ENCODE measurements around the gene MT2A. TPM values are rescaled to one million over a fixed set of nuclear protein-coding genes. Genes with fewer than 3 reads are reported as not detected.

Gene MT2A
- total RNA-seq, 3 donors from 2014 or later (not counting 1 experiment from before 2014, with no cell fraction given) = 33.0 to 81.5 (median 70.6) TPM

DNA sequence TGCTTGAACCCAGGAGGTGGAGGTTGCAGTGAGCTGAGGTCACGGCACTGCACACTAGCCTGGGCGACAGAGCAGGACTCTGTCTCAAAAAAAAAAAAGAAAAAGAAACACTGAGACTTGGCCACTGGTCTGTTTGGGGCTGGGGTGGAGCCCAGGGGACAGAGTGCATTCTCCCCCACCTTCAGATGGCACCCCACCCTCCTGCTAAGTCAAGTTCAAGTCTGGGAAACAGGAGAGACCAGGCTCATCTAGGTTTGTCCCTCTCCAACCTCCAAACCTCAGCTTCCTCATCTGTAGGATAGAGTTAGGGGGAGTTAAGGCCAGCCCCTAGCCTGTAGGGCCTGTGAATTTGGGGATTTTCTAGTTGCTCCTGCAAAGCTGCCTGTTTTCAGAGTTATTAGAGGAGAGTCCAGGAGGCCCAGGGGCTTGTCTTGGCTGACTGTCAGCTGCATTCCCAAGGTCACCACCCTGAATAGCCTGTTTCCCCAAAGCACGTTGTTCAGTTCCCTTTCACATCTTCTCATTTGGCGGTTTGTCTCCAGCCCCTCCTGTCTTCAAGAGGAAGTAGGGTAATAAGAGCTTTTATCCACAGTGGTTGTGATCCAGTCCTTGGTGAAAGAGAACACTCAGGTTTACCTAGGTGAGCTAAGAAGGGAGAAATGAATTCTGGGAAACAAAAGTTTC lies 16.9 kb upstream of the MT2A start:
- peaks cover 0 to 14% of the 10 kb centered on the region in 2 donors for H3K4me1 Mint-ChIP-seq
- H3K36me3 Mint-ChIP-seq = no peaks in the 10 kb centered on the region
- H3K4me1 ChIP-seq (ENCODE audit: control insufficient read depth, insufficient read depth, low read length) = peaks cover 7% of the 10 kb centered on the region
- H3K27ac Mint-ChIP-seq = no peak overlapping the region
- H3K9me3 ChIP-seq (ENCODE audit: control insufficient read depth, insufficient read depth, low read length) = no peaks in the 10 kb centered on the region
- intact Hi-C loops (cut with micrococcal nuclease) = no loop called here
- H3K27me3 Mint-ChIP-seq (ENCODE audit: low read depth in 2 of 2) = peaks cover 32 to 34% of the 10 kb centered on the region in 2 donors
- no peaks in the 10 kb centered on the region for H3K9me3 Mint-ChIP-seq
- H3K27me3 ChIP-seq (ENCODE audit: control insufficient read depth, insufficient read depth, low read length) = peaks cover 12% of the 10 kb centered on the region
- ATAC-seq (no peak), DNase-seq (no peak)
- 70% methylated on average over 3 of the region's 4 CpGs for WGBS (ENCODE audit: insufficient coverage)
- no peaks in the 10 kb centered on the region for H3K36me3 ChIP-seq (ENCODE audit: control insufficient read depth, insufficient read depth, low read length)
- H3K4me3 Mint-ChIP-seq = no peak overlapping the region
- H3K4me3 ChIP-seq (ENCODE audit: low read length) = no peak overlapping the region
- no peak for TF ChIP-seq CTCF (IDR thresholded peaks at IDR 0.05)
- H3K27ac ChIP-seq (ENCODE audit: low read length) = no peak overlapping the region

DNA sequence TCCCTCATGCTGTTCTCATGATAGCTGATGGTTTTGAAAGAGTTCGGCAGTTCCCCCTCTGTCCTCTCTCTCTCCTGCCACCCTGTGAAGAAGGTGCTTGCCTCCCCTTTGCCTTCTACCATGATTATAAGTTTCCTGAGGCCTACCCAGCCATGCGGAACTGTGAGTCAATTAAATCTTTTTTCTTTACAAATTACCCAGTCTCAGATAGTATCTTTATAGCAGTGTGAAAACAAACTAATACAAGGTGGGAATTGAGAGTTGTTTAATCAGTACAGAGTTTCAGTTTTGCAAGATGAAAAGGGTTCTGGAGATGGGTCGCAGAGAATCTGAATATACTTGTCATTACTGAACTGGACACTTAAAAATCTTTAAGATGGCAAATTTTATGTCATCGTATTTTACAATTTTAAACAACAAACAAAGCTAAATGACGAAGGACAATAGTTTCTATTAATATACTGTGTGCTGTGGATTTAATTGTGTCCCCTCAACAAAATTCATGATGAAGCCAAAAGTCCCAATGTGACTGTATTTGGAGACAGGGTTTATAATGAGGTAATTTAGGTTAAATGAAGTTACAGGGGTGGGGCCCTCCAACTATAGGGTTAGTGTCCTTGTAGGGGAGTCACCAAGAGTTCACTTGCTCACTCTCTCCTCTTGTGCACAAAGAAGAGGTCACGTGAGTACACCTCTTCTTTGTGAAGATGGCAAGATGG lies 14.7 kb upstream of the MT2A start:
- H3K27me3 Mint-ChIP-seq (ENCODE audit: low read depth in 2 of 2) = peaks cover 28 to 31% of the 10 kb centered on the region in 2 donors
- H3K9me3 ChIP-seq (ENCODE audit: control insufficient read depth, insufficient read depth, low read length) = no peaks in the 10 kb centered on the region
- 91% methylated on average over 3 of the region's 6 CpGs for WGBS (ENCODE audit: insufficient coverage)
- no peaks in the 10 kb centered on the region for H3K9me3 Mint-ChIP-seq
- peaks cover 12% of the 10 kb centered on the region for H3K27me3 ChIP-seq (ENCODE audit: control insufficient read depth, insufficient read depth, low read length)
- no peaks in the 10 kb centered on the region for H3K36me3 Mint-ChIP-seq
- peaks cover 7% of the 10 kb centered on the region for H3K4me1 ChIP-seq (ENCODE audit: control insufficient read depth, insufficient read depth, low read length)
- DNase-seq (no peak), ATAC-seq (no peak)
- no peaks in the 10 kb centered on the region for H3K36me3 ChIP-seq (ENCODE audit: control insufficient read depth, insufficient read depth, low read length)
- H3K27ac ChIP-seq (ENCODE audit: low read length) = no peak overlapping the region
- H3K4me3 ChIP-seq (ENCODE audit: low read length) = no peak overlapping the region
- H3K27ac Mint-ChIP-seq = no peak overlapping the region
- no peak overlapping the region for H3K4me3 Mint-ChIP-seq
- TF ChIP-seq CTCF (IDR thresholded peaks at IDR 0.05) = no peak
- H3K4me1 Mint-ChIP-seq = peaks cover 0 to 13% of the 10 kb centered on the region in 2 donors
- intact Hi-C loops (cut with micrococcal nuclease) = no loop called here

DNA sequence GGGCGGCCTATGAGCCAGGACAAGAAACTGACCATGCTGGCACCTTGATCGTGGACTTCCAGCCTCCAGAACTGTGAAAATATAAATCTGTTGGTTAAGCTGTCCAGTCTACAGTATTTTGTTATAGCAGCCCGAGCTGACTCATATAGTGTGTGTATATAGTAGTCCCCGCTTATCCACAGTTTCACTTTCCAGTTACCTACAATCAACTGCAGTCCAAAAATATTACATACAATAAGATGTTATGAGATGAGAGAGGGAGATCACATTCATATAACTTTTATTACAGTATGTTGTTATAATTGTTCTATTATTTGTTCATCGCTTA lies 14.1 kb upstream of the MT2A start:
- ATAC-seq (no peak), DNase-seq (no peak)
- WGBS (ENCODE audit: insufficient coverage) = 94% methylated on average over 2 of the region's 5 CpGs
- Mint-ChIP-seq H3K4me3 (no peak overlapping the region), H3K27me3 (ENCODE audit: low read depth in 2 of 2) (peaks cover 25 to 27% of the 10 kb centered on the region in 2 donors), H3K9me3 (no peaks in the 10 kb centered on the region), H3K4me1 (peaks cover 0 to 10% of the 10 kb centered on the region in 2 donors), H3K27ac (no peak overlapping the region), H3K36me3 (no peaks in the 10 kb centered on the region)
- no peak overlapping the region for H3K27ac ChIP-seq (ENCODE audit: low read length)
- no peaks in the 10 kb centered on the region for H3K36me3 ChIP-seq (ENCODE audit: control insufficient read depth, insufficient read depth, low read length)
- peaks cover 7% of the 10 kb centered on the region for H3K4me1 ChIP-seq (ENCODE audit: control insufficient read depth, insufficient read depth, low read length)
- intact Hi-C loops (cut with micrococcal nuclease) = no loop called here
- no peaks in the 10 kb centered on the region for H3K9me3 ChIP-seq (ENCODE audit: control insufficient read depth, insufficient read depth, low read length)
- no peak overlapping the region for H3K4me3 ChIP-seq (ENCODE audit: low read length)
- no peak for TF ChIP-seq CTCF (IDR thresholded peaks at IDR 0.05)
- H3K27me3 ChIP-seq (ENCODE audit: control insufficient read depth, insufficient read depth, low read length) = peaks cover 12% of the 10 kb centered on the region

All from natural killer cell (primary cell).